Panc1 (cell line): ENCODE results near the gene TMEM168.

Experiments
- CTCF ChIP-seq: fragments of 450-650 bp; IDR thresholded peaks from 2 replicates; pipeline ENCODE4 v1.5.1; 2017; ENCODE audit warnings: mild to moderate bottlenecking
- POLR2AphosphoS5 ChIP-seq: IDR thresholded peaks from 2 replicates; pipeline ENCODE4 v1.6.1; 2012; ENCODE audit warnings: mild to moderate bottlenecking, low read depth, low read length, moderate library complexity
- SIN3A ChIP-seq: IDR thresholded peaks from 2 replicates; pipeline ENCODE4 v1.6.1; 2012; ENCODE audit warnings: low read depth, mild to moderate bottlenecking, low read length, moderate library complexity, borderline replicate concordance; ENCODE audit not compliant: insufficient read depth

- TF ChIP-seq CTCF (no peak), POLR2AphosphoS5 (no peak), SIN3A (no peak)
These were observed at the start of gene TMEM168 for GRCh38 chr7:112789817-112790585.
